Anterior cingulate cortex (tissue), 58 donors: ENCODE results near the gene KCTD11.
"Not testable (repeated sequence)": the region's sequence is repeated elsewhere in the genome, so short reads cannot be mapped to it uniquely, and the experiment has no call there.

ENCODE experiments used
- DNase-seq, 58 donors: peaks; one replicate each; lab custom pipeline; 2025; lab: John Stamatoyannopoulos, UW

The KCTD11 gene

DNA sequence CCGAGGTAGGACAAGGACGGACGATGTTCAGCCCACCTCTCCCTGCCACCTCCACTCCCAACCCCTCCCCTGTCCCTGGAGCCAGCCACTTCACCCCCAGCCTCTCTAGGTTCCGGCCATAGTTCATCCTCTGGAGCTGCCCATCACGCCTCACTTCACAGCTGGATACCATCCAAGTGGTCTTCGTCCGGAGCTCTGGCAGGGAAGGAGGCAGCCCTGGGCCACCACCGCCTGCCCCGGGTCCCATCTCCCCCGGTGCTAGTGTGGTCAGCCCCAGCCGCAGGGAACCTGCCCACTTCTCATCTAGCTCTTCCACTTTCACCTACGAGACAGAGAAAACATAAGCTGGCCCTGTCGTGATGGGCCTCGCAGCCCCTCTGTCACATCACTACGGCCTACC is 30.5 kb upstream of the KCTD11 start:
- DNase-seq, result no peak

DNA sequence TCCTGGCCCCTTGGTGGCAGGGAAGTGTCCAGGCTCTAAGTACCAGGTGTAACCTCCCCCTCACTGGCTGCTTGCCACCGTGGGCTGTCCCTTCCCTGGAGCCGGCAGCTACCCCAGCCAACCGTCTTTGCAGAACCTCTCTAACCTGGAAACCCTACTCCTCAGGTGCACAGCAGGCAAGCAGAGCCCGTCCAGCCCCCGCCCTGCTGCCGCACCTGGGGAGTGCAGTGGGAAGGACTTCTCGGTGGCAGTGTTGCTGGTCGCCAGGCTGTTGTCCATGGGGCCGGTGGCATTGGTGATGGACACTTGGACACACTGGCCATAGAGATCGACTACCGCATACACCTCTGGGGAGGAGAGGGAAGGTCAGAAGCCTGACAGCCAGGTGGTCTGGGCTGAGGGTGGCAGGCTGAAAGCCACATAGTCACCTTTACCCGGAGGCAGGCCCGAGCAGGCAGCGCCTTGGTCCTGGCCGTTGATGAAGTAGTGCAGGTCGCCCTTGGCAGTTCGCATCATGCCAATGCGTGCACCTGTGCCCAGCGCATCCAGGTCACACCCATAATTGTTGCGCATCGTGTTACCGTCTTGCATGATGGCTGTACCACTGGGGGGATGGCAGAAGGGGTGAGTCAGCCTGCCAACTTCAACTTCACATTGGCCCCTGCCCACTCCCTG is 29.3 kb upstream of the KCTD11 start:
- no peak for DNase-seq

DNA sequence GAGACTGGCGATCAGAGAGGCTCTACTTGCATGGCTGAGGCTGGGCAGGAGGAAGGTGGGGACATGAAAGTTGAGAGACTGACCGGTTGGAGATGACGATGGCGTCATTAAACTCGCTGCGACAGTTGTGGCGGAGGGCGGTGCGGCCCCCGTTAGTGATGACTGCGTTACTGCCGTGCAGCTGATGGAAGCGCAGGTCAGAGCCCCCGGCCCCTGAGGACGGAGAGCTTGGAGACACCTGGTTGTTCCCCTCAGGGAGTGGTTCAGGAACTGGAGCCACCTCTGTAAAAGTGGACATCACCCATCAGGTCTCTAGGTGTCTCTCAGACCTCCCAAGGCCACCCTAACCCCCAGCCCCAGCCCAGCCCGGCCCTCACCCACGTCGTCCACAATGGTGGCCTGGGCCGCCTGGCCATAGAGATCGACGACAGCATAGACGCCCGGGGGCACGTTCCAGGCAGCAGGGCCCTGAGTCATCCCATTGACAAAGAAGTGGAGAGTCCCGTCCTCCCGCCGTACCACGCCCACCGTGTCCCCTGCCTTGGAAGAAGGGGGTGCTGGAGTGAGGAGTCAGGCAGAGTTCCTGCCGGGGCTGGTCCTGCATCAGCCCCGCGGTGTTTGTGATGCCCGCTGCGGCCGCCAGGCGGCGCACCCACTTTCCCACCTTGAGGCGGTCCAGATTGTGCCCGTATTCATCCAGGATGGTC is 28.1 kb upstream of the KCTD11 start:
- peak in 9 of 58 donors; percentile 2 to 38 (median 14) for DNase-seq

DNA sequence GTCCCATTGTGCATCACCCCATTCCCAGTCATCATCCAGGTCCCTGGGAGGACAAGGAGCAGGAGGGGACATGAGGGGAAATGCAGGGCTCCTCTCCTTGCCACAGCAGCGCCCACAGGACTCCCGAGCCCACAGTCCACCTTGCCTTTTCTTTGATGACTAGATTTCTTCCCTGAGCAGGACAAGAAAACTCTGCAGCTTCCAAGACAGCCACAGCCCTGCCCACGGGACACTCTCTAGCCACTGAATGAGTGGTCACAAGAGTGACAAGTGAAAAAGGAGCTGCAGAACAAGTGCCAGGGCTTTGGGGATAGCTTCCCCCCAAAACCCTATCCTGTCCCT is 27.6 kb upstream of the KCTD11 start:
- no peak for DNase-seq

DNA sequence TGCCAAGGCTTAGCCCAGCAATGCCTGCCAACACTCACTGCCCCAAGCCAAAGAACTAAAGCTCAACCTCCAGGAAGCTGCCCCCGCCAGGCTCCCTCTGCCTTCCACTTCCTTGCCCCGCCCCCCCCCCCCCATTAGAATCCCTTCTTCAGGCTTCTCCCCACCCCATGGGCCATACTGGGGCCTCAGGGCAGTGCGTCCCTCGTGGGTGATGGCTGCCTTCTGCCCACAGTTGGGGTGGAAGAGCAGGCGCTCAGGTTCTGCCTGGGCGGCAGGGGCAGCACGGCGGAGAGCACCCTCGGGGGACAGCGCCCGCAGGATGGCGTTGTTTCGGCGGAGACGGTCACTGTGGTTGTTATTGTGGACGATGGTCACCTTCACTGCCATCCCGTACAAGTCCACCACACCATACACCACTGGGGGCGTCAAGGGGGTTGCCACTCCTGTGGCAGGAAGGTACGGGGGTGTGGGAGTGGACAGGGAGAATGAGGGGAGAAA is 26.9 kb upstream of the KCTD11 start:
- DNase-seq, result no peak

DNA sequence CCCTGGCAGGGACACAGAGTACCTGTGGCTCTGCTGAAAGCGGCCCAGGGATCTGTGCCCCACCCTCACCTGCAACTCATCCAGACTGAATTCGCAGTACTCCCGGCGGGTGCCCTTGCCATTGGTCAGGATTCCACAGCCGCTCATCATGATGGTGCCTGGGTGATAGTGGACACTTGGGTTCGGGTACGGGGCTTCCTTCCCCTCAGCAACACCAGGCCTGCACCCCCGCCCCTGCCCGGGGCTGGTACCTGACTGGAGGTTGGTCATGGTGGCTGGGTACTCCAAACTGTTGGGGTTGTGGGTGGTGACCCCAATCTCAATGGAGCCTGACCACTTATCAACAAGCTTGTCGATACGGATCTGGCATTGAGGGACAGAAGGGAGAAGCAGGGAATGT is 25.8 kb upstream of the KCTD11 start:
- no peak for DNase-seq

DNA sequence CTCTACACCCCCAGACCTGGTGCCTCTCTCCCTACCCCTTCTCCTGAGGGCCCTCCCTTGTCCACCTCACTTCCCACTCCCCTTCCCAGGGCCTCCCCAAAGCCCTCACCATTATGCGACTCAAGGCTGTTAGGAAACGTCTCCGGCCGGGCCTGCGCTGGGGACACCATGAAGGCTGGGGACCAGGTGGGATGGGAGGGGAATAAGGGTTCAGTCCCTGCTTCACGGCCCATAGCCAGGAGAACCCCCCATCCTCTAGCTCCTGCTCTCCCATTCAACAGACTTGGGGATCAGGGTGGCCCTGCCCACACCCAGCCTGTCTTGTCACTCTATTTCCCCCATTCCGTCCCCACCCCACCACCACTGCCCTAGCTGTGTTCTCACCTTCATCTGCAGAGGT is 24.9 kb upstream of the KCTD11 start:
- no peak for DNase-seq

DNA sequence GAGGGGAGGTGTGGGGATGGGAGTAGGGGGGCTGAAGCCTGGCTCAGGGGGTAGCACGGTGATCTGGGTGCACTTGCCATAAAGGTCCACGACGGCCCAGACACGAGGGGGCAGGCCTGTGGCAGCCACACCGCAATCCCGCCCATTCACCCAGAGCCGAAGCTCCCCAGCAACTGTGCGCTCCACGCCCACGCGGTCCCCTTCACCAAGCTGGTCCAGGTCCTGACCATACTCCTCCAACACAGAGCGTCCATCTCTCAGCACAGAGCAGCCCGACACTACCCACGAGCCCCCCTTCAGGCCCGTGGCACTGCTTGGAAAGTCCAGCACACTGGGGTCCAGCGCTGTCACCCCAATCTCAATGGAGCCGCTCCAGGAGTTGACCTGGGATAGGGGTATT is 24.5 kb upstream of the KCTD11 start:
- DNase-seq, result no peak

DNA sequence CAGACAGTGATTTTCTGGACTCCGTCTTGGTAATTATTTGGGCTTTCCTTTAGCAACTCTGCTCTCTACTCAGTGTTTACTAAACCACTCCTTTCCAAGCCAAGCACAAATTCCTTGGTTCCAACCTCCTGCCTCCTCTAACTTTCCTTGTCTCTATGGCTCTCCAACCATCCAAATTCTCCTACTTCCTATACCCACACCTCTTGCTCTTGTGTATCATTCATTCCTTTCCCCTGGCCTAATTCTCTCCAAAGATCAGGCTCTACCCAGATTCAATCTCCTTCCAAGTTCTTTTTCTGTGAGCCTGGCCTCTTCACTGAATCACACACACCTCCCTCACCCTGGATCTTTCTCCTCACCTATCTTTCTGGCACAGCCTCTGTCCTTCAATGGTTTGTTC is 24.0 kb upstream of the KCTD11 start:
- no peak for DNase-seq

DNA sequence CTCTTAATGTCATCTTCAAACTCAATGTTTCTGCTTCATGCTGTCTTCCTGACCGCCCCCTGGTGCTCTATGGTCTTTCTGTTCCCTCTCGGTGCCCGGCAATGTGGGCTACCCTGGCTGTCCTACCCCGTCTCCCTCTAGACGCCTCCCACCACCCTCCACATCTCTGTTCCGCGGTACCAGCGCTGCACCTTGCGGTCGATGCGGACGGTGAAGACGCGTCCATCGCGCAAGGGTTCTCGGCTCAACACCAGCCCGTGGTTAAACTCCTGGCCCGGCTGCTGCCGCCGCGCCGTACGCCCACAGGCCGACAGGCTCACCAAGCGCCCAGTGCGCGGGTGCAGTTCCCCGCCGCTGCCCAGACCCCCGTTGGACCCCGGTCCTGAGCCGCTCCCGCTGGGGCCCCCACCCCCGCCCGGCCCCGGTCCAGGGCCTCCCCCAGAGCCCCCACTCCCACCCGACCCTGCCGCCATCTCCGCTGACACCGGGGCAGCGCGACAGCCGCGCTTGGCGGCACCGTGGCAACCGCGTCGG is 23.1 kb upstream of the KCTD11 start, which contains the start of gene NEURL4:
Gene NEURL4 (minus strand): TSS at position 496 of the 534 bp plus-strand sequence. CDS start 23 bp downstream, at position 473.
- peak in 3 of 58 donors; percentile 31 to 53 (median 51) for DNase-seq

DNA sequence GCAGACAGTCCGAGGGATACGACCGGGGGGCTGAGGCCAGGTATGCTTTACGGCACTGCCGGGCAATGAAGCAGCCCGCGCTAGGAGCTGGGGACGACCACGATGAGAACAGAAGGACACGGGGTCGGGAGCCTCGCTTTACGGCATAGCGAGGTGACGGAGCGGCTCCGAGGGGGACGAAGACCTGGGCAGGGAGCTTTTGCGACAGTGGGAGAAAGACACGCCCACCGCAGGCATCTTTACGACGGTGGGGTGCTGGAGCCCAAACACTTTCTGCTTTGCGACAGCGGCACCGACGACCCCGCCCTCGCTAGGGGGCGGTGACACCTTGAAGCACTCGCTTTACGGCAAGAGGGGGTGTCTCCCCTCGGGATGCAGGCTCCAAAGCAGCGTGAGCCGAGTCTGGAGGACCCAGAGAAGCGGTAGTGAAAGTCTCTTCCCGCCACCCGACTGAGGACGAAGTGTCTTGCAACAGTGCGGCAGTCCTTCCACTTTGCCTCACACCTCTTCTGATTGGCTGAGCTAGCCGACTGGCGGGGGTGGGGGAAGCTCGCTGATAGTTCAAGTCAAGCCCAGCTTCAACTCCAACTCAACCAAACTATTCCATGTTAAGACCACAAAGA is 22.5 kb upstream of the KCTD11 start:
- DNase-seq, result peak; percentile 89 to 100 (median 97)

DNA sequence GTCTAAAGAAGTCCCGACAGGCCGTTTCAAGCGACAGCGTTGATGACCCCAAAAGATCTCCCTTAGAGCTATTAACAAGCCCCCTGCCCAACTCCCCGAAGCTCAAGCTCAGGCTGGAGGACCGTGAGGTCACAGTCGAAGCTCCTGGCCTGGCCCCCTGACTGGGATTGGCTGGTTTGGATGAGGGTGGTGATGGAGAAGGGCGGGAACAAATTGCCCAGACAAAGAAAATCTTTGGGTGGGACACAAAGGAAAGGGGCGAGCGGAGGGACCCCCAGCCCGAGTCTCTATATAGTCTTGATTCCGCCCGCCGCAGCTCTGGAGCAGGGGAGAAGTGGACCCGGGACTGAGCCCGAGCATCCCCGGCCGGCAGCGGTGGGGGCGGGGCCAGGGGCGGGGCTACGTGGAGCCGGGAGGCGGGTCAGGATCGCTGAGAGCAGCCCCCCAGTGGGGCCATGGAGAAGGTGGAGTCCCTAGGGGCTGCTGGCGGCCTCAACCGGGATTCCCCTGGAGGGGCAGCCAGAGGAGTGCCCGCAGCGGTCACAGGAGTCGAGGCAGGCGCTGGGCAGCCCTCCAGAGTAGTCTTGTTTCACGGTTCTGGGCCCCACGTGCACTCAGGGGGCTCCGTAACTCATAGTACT is 21.8 kb upstream of the KCTD11 start:
- DNase-seq, result peak in 54 of 58 donors; percentile 43 to 92 (median 75)

DNA sequence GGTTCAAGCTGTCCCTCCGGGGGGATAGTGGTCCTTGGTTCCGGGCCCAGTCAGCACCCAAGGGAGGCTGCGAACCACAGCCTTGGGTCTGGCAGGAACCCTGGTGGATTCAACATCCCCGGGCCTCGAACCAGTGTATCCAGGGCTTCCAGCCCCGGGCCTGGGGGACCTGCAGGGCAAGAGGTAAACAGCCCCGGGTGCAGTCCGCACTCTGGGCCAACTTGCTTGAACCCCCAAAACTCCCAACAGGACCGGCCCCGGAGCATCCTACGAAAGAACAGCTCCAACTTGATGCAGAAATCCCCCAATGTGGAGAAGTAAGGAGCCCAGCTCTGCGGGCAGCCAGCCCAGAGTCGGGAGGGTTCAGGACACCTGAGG is 21.3 kb upstream of the KCTD11 start:
- DNase-seq, result no peak

DNA sequence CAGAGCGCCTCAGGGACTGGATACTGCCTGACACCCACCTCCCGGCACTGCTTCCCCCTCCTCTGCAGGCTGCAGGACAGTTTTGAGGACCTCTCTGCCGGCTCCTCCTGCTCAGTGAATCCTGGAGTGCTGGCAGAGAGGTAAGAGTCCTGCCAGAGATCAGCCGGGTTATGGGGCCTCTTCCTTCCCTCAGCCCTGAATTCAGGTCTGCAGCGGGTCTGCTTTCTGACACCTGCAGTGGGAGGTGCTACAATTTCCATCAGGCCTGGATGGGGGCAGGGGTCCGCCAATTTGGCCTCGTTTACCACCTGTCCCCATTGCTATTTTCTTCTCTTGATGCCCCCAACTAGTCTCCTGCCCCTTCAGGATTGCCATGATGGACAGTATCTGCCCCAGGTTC is 19.9 kb upstream of the KCTD11 start:
- DNase-seq, result no peak

DNA sequence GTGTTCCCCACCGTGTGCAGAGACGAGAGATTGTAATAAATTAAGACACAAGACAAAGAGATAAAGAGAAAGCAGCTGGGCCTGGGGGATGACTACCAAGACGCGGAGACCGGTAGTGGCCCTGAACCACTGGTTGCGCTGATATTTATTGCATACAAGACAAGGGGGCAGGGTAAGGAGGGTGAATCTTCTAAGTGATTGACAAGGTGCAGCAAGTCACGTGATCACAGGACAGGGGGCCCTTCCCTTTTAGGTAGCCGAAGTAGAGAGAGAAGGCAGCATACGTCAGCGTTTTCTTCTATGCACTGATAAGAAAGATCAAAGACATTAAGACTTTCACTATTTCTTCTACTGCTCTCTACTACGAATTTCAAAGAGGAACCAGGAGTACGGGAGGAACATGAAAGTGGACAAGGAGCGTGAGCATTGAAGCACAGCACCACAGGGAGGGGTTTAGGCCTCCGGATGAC is 19.3 kb upstream of the KCTD11 start:
- not testable (repeated sequence) for DNase-seq

DNA sequence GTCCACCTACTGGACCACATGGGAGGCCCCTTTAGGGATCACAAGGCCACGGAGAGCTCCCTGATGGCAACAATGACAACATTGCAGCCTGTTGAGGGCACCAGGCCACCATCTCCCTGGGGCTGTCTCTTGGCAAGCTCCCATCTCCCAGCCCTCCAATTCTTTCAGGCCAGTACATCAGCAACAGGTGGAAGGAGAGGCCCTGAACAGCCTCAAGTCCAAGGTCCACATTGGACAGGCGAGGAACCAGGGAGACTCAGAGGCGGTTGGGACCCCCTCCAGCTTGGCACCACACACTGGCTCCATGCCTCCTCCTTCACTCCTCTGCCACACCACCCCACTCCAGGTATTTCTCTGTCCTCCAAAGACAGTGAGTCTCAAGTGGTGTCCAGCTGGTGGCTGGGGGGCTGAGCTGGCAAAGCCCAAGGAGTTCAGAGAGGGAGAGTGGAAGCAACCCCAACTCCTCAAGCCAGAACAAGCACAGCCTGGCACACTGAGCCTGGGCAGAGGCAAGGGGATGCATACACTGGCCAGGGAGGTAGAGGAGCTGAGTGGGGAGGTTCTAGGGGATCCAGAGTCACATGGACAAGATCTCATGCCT is 16.9 kb upstream of the KCTD11 start:
- no peak for DNase-seq

DNA sequence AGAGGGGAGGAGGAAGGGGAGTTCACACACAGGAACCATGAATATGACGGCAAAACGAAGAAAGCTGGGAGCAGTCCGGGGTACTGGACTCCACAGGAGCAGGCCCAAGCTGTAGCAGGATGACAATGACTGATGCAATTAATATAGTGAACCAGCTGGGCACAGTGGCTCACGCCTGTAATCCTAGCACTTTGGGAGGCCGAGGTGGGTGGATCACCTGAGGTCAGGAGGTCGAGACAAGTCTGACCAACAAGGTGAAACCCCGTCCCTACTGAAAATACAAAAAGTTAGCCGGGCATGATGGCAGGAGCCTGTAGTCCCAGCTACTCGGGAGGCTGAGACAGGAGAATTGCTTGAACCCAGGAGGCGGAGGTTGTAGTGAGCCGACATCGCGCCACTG is 16.2 kb upstream of the KCTD11 start:
- DNase-seq, result not testable (repeated sequence)

DNA sequence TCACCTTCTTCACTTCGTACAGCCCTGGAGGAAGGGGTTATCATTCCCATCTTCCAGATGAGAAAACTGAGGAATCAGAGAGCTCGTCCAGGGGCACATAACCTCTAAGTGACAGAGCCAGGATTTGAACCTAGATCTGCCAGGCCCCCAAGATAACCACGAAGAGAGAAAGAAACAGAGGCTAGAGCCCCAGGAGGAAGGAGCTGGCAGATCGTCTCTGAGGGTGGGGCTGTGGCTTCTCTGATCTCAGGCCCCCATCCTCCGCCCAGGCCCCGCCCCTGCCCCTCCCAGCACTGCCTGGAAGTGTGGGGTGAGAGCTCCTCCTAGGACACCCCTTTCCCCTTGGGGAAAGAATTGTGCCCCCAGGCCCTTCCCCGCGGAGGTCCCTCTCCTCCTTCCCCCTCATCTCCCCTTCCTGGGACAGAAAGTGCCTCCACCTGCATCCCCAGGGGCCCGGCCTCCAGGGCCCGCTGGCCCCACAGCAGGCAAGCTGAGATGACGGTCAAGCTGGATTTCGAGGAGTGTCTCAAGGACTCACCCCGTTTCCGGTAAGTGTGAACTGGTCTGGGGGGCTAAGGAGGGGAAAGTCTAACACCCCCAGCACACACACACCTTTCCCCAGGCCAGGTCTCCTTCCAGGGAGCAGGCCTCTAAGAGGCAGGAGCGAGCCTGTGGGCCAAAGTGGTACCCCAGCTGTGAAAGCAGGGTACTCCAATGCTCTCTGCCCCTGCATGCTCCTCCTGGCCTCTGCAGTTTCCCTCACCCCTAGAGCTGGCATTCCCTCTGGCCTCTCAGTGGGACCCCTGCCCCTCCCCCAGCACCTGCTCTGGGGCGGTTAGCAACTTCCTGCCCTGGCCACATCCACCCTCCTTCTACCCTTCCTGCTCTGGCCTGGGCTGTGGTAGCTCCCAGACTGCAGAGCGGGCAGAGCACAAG is 15.5 kb upstream of the KCTD11 start, which contains the start of gene ACAP1:
Gene ACAP1 (plus strand): TSS at position 290 of the 936 bp plus-strand sequence. CDS start 206 bp downstream, at position 496.
- no peak for DNase-seq

DNA sequence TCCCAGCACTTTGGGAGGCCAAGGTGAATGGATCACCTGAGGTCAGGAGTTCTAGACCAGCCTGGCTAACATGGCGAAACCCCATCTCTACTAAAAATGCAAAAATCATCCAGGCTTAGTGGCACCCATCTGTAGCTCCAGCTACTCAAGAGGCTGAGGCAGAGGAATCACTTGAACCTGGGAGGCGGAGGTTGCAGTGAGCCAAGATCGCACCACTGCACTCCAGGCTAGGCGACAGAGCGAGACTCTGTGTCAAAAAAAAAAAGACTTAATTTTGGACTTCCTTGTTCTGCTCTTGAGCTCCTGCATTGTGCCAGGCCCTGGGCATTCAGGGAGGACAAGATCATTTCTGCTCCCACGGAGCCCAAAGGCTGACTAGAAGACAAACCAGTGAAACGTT is 14.4 kb upstream of the KCTD11 start:
- DNase-seq, result not testable (repeated sequence)
